Liver (tissue), 9 donors: ENCODE data around the gene CLEC16A. TPM values are rescaled to one million over a fixed set of nuclear protein-coding genes. Genes with fewer than 3 reads are reported as not detected.
A peak's percentile ranks its signal among the peaks of the same experiment; 100 is the strongest.
"Not testable (repeated sequence)": the region's sequence is repeated elsewhere in the genome, so short reads cannot be mapped to it uniquely, and the experiment has no call there.

ENCODE experiments used
- DNase-seq: peaks from one replicate; pipeline ENCODE4 v3.0.0-alpha.2; 2017; ENCODE audit warnings: low spot score
- H3K27ac ChIP-seq, 2 donors: one replicate each; pipeline ENCODE4 v1.7.0; 2013; ENCODE audit warnings: inconsistent platforms in 2 of 2, low read length in 2 of 2, control low read depth in 1 of 2, low read depth in 1 of 2, mild to moderate bottlenecking in 1 of 2
- H3K27me3 ChIP-seq, 4 donors: one replicate each; pipeline versions ENCODE4 v1.6.1 to v1.7.0; 2013; ENCODE audit warnings: low read length in 3 of 4, inconsistent platforms in 1 of 4, mild to moderate bottlenecking in 1 of 4, moderate library complexity in 1 of 4; ENCODE audit not compliant: control insufficient read depth in 4 of 4, insufficient read depth in 4 of 4
- H3K36me3 ChIP-seq, 4 donors: one replicate each; pipeline versions ENCODE4 v1.6.1 to v1.7.0; 2013; ENCODE audit warnings: low read length in 3 of 4, mild to moderate bottlenecking in 3 of 4, low read depth in 1 of 4, moderate library complexity in 1 of 4; ENCODE audit not compliant: control insufficient read depth in 4 of 4, insufficient read depth in 3 of 4
- H3K4me1 ChIP-seq, 4 donors: one replicate each; pipeline versions ENCODE4 v1.6.1 to v1.7.0; 2013; ENCODE audit warnings: low read length in 3 of 4, mild to moderate bottlenecking in 3 of 4, moderate library complexity in 1 of 4; ENCODE audit not compliant: control insufficient read depth in 4 of 4, insufficient read depth in 4 of 4
- H3K4me3 ChIP-seq, 3 donors: one replicate each; pipeline versions ENCODE4 v1.6.1 to v1.7.0; 2013; ENCODE audit warnings: low read length in 3 of 3, control low read depth in 1 of 3, low read depth in 1 of 3, mild to moderate bottlenecking in 1 of 3
- H3K9ac ChIP-seq, 2 donors: one replicate each; pipeline ENCODE4 v1.7.0; 2013; ENCODE audit warnings: low read length in 2 of 2, mild to moderate bottlenecking in 2 of 2, moderate library complexity in 2 of 2, control low read depth in 1 of 2, low read depth in 1 of 2
- H3K9me3 ChIP-seq, 4 donors: one replicate each; pipeline versions ENCODE4 v1.6.1 to v1.7.0; 2013; ENCODE audit warnings: low read length in 3 of 4; ENCODE audit not compliant: control insufficient read depth in 4 of 4
- ATF3 ChIP-seq: IDR thresholded peaks from 2 replicates; pipeline ENCODE4 v1.6.1; 2016; ENCODE audit warnings: antibody characterized with exemption
- CTCF ChIP-seq: fragments of 150-350 bp; IDR thresholded peaks from 2 replicates; pipeline ENCODE4 v1.5.1; 2017; ENCODE audit warnings: improper control_type of control experiment, low read depth, low read length; ENCODE audit not compliant: missing input control
- FOXA2 ChIP-seq: IDR thresholded peaks from 2 replicates; pipeline ENCODE4 v1.6.1; 2016; ENCODE audit warnings: antibody characterized with exemption
- GABPA ChIP-seq, 2 donors: IDR thresholded peaks in 1 of 2; conservative IDR thresholded peaks in 1 of 2; 2 replicates each; pipeline ENCODE4 v1.6.1; 2016; ENCODE audit warnings: antibody characterized with exemption in 2 of 2, mild to moderate bottlenecking in 1 of 2, moderate library complexity in 1 of 2
- HNF4A ChIP-seq, 2 donors: conservative IDR thresholded peaks; 2 replicates each; pipeline ENCODE4 v1.6.1; 2016; ENCODE audit warnings: antibody characterized with exemption in 2 of 2, mild to moderate bottlenecking in 2 of 2
- MAX ChIP-seq: IDR thresholded peaks from 2 replicates; pipeline ENCODE4 v1.6.1; 2016; ENCODE audit warnings: antibody characterized with exemption
- NR2F2 ChIP-seq: IDR thresholded peaks from 2 replicates; pipeline ENCODE4 v1.6.1; 2016; ENCODE audit warnings: antibody characterized with exemption
- RAD21 ChIP-seq, 2 donors: IDR thresholded peaks; 2 replicates each; pipeline ENCODE4 v1.6.1; 2016; ENCODE audit warnings: antibody characterized with exemption in 2 of 2, mild to moderate bottlenecking in 2 of 2
- REST ChIP-seq: IDR thresholded peaks from 2 replicates; pipeline ENCODE4 v1.6.1; 2016; ENCODE audit warnings: antibody characterized with exemption, mild to moderate bottlenecking
- RXRA ChIP-seq, 2 donors: IDR thresholded peaks; 2 replicates each; pipeline ENCODE4 v1.6.1; 2017 to 2018; ENCODE audit warnings: antibody characterized with exemption in 2 of 2, mild to moderate bottlenecking in 1 of 2
- TAF1 ChIP-seq: conservative IDR thresholded peaks from 2 replicates; pipeline ENCODE4 v1.6.1; 2016; ENCODE audit warnings: antibody characterized with exemption, mild to moderate bottlenecking
- YY1 ChIP-seq: IDR thresholded peaks from 2 replicates; pipeline ENCODE4 v1.6.1; 2016; ENCODE audit warnings: antibody characterized with exemption, mild to moderate bottlenecking
- WGBS: extraction: QIAGEN DNeasy Blood & Tissue Kit; methylation state at CpG from one replicate; pipeline ENCODE4 v1.1.7; 2013; 5-methylcytosine and 5-hydroxymethylcytosine counted together
- polyA plus RNA-seq, 2 donors: library from polyadenylated mRNA; stranded (reverse) in 1 of 2; unstranded in 1 of 2; fragments of 200-250 nt in 1 of 2; fragments of >200 nt in 1 of 2; fragmentation: Nextera tagmentation in 1 of 2; extraction: Ambion mirVana in 1 of 2; gene quantifications; one replicate each; pipeline versions ENCODE4 v1.2.1 to v1.2.3, GENCODE V29; 2013 to 2015
- total RNA-seq, 2 donors: library from RNA; depleted of rRNA; stranded (reverse); fragments of >200 nt; gene quantifications; one replicate each; pipeline ENCODE4 v1.2.3, GENCODE V29; 2014
- donor health status: healthy.
- donor health status: healthy.
- donor health status: healthy.
- donor health status: healthy.
- donor health status: healthy.

The CLEC16A gene
- total and polyA plus RNA-seq, 4 donors: 9.7 to 23.0 (median 17.4) TPM

- no peak overlapping the region for H3K9ac ChIP-seq
- H3K36me3 ChIP-seq: no peaks in the 10 kb centered on the region
- TF ChIP-seq NR2F2: no peak
- no peak for TF ChIP-seq TAF1
- no peak for TF ChIP-seq REST
- no peak for TF ChIP-seq HNF4A (conservative IDR thresholded peaks at IDR 0.05)
- TF ChIP-seq GABPA (IDR thresholded peaks at IDR 0.05 in 1 of 2, conservative IDR thresholded peaks at IDR 0.05 in 1 of 2): no peak
- TF ChIP-seq ATF3: no peak
- H3K4me1 ChIP-seq: no peaks in the 10 kb centered on the region
- no peak overlapping the region for H3K27ac ChIP-seq
- H3K27me3 ChIP-seq: no peaks in the 10 kb centered on the region
- peak overlapping the region in 1 of 3 donors; percentile 37 for H3K4me3 ChIP-seq
- DNase-seq: no peak
- peaks cover 4 to 15% (median 6%) of the 10 kb centered on the region in 4 donors for H3K9me3 ChIP-seq
- 89% methylated on average over 3 of the region's 3 CpGs for WGBS
These were observed 273.6 kb downstream of the CLEC16A start for GRCh38 chr16:11217651-11218603.

- 85% methylated on average over 1 of the region's 1 CpG for WGBS
- H3K9me3 ChIP-seq: peaks cover 4 to 15% (median 6%) of the 10 kb centered on the region in 4 donors
- no peak overlapping the region for H3K27ac ChIP-seq
- H3K4me1 ChIP-seq: no peaks in the 10 kb centered on the region
- no peak overlapping the region for H3K9ac ChIP-seq
- TF ChIP-seq NR2F2: no peak
- peak; percentile 23 for TF ChIP-seq CTCF
- H3K4me3 ChIP-seq: peak overlapping the region in 1 of 3 donors; percentile 15
- H3K36me3 ChIP-seq: no peaks in the 10 kb centered on the region
- H3K27me3 ChIP-seq: no peaks in the 10 kb centered on the region
- no peak for DNase-seq
These were observed 274.2 kb downstream of the CLEC16A start for GRCh38 chr16:11218604-11218962.

- WGBS: 82% methylated on average over 4 of the region's 4 CpGs
- Histone ChIP-seq H3K4me1 (no peaks in the 10 kb centered on the region), H3K27me3 (no peaks in the 10 kb centered on the region), H3K4me3 (no peak overlapping the region), H3K9me3 (peaks cover 4 to 15% (median 6%) of the 10 kb centered on the region in 4 donors), H3K36me3 (no peaks in the 10 kb centered on the region), H3K27ac (no peak overlapping the region), H3K9ac (no peak overlapping the region)
- no peak for DNase-seq
- no peak for TF ChIP-seq RXRA (IDR thresholded peaks at IDR 0.05)
- no peak for TF ChIP-seq RAD21 (IDR thresholded peaks at IDR 0.05)
- TF ChIP-seq FOXA2: no peak
- no peak for TF ChIP-seq ATF3
- TF ChIP-seq MAX: no peak
- TF ChIP-seq YY1: no peak
These were observed 274.8 kb downstream of the CLEC16A start for GRCh38 chr16:11219178-11219577.

GRCh38 chr16:11220507-11220906 is 276.1 kb downstream of the CLEC16A start:
- not testable (repeated sequence) for H3K36me3 ChIP-seq, H3K4me1 ChIP-seq, H3K27me3 ChIP-seq, H3K27ac ChIP-seq, H3K9ac ChIP-seq, DNase-seq, H3K4me3 ChIP-seq
- peaks cover 4 to 15% (median 6%) of the 10 kb centered on the region in 4 donors for H3K9me3 ChIP-seq
- 76% methylated on average over 2 of the region's 2 CpGs for WGBS
